T-helper 17 cell (primary cell): ENCODE results near the gene RAPGEF6. TPM values are rescaled to one million over a fixed set of nuclear protein-coding genes. Genes with fewer than 3 reads are reported as not detected.

Source experiments
- ATAC-seq: fragments of 150-1000 bp; cut with Tn5 transposase; 2 replicates; pipeline ENCODE4 v1.10.0; 2021; ENCODE audit warnings: mild to moderate bottlenecking, moderate library complexity
- DNase-seq, 3 donors: peaks; one replicate each; pipeline versions ENCODE4 v3.0.0 to v3.0.0-alpha.2; 2020 to 2021
- H3K9me3 ChIP-seq: one replicate; pipeline ENCODE4 v1.7.0; 2013; ENCODE audit warnings: low read length, mild to moderate bottlenecking; ENCODE audit not compliant: control insufficient read depth, poor library complexity, severe bottlenecking
- H3K27ac Mint-ChIP-seq: one replicate; pipeline ENCODE4 v1.8.0; 2022; ENCODE audit warnings: mild to moderate bottlenecking, moderate library complexity, mixed read lengths
- H3K27me3 Mint-ChIP-seq: one replicate; pipeline ENCODE4 v1.8.0; 2022; ENCODE audit warnings: mixed read lengths
- H3K36me3 Mint-ChIP-seq: one replicate; pipeline ENCODE4 v1.8.0; 2022; ENCODE audit warnings: low read depth, mixed read lengths
- H3K4me1 Mint-ChIP-seq: one replicate; pipeline ENCODE4 v1.8.0; 2022; ENCODE audit warnings: mild to moderate bottlenecking, mixed read lengths
- H3K4me3 Mint-ChIP-seq: one replicate; pipeline ENCODE4 v1.8.0; 2022; ENCODE audit warnings: mild to moderate bottlenecking, moderate library complexity, mixed read lengths
- total RNA-seq, 4 donors: library from RNA in 2 of 4; stranded (reverse) in 2 of 4; gene quantifications; one replicate each; pipeline ENCODE4 v1.2.3 and lab custom pipeline; 2022 to 2026

The RAPGEF6 gene
- total RNA-seq, 2 donors from 2014 or later, result 60.7 to 68.7 TPM

DNA sequence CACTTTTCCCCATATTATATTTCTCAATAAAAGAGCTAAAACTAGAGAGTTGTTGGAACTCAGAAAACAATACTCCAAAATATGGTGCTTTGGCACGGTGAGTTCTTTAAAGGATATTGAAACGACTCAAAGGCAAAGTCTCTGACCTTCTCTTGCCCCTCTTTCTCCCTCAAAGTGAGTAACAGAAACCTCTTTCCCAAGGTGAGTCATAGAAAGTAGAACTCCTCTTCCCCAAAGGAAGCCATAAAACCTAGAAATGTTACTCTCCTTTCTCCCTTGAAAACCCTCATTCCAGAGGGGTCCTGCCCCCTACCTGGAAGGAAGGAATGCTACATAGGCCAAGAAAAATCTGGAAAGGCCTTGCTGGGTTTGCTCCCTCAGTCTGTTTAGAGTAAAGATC lies 47.5 kb downstream of the RAPGEF6 start:
- no peak overlapping the region for H3K27ac Mint-ChIP-seq
- ATAC-seq (no peak), DNase-seq (no peak)
- peaks cover 2% of the 10 kb centered on the region for H3K36me3 Mint-ChIP-seq
- no peak overlapping the region for H3K4me3 Mint-ChIP-seq
- peaks cover 18% of the 10 kb centered on the region for H3K4me1 Mint-ChIP-seq
- H3K9me3 ChIP-seq, result no peaks in the 10 kb centered on the region
- no peaks in the 10 kb centered on the region for H3K27me3 Mint-ChIP-seq

DNA sequence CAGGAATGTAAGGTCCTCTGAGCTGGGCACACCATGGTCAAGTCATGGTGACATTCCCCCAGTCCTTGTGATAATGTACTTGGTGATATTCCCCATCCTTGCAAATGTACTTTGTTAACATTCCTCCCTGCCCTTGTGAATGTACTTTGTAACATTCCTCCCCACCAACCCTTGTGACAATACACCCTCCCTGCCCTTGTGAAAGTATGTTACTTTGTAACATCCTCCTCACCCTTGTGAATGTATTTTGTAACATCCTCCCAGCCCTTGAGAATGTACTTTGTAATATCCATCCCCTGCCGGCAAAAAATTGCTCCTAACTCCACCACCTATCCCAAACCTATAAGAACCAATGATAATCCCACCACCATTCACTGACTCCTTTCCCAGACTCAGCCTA lies 53.3 kb downstream of the RAPGEF6 start:
- H3K9me3 ChIP-seq, result no peaks in the 10 kb centered on the region
- Mint-ChIP-seq H3K27ac (no peak overlapping the region), H3K36me3 (peaks cover 6% of the 10 kb centered on the region), H3K4me1 (peaks cover 39% of the 10 kb centered on the region), H3K4me3 (no peak overlapping the region), H3K27me3 (no peaks in the 10 kb centered on the region)
- no peak for ATAC-seq
- DNase-seq, result no peak

- H3K27ac Mint-ChIP-seq, result no peak overlapping the region
- ATAC-seq (no peak), DNase-seq (no peak)
- H3K36me3 Mint-ChIP-seq, result peaks cover 6% of the 10 kb centered on the region
- peaks cover 35% of the 10 kb centered on the region for H3K4me1 Mint-ChIP-seq
- no peaks in the 10 kb centered on the region for H3K27me3 Mint-ChIP-seq
- H3K4me3 Mint-ChIP-seq, result no peak overlapping the region
- H3K9me3 ChIP-seq, result no peaks in the 10 kb centered on the region
Observed at GRCh38 chr5:131579917-131580671, 54.9 kb downstream of the RAPGEF6 start.

- DNase-seq (no peak), ATAC-seq (no peak)
- peaks cover 15% of the 10 kb centered on the region for H3K4me1 Mint-ChIP-seq
- no peaks in the 10 kb centered on the region for H3K9me3 ChIP-seq
- peaks cover 4% of the 10 kb centered on the region for H3K36me3 Mint-ChIP-seq
- H3K27ac Mint-ChIP-seq, result no peak overlapping the region
- H3K4me3 Mint-ChIP-seq, result no peak overlapping the region
- H3K27me3 Mint-ChIP-seq, result no peaks in the 10 kb centered on the region
Observed at GRCh38 chr5:131575660-131576227, 59.3 kb downstream of the RAPGEF6 start.

- H3K27me3 Mint-ChIP-seq, result no peaks in the 10 kb centered on the region
- no peaks in the 10 kb centered on the region for H3K9me3 ChIP-seq
- ATAC-seq (no peak), DNase-seq (no peak)
- H3K36me3 Mint-ChIP-seq, result no peaks in the 10 kb centered on the region
- H3K4me1 Mint-ChIP-seq, result peaks cover 16% of the 10 kb centered on the region
- H3K27ac Mint-ChIP-seq, result no peak overlapping the region
- H3K4me3 Mint-ChIP-seq, result no peak overlapping the region
Observed at GRCh38 chr5:131571669-131572168, 63.3 kb downstream of the RAPGEF6 start.

DNA sequence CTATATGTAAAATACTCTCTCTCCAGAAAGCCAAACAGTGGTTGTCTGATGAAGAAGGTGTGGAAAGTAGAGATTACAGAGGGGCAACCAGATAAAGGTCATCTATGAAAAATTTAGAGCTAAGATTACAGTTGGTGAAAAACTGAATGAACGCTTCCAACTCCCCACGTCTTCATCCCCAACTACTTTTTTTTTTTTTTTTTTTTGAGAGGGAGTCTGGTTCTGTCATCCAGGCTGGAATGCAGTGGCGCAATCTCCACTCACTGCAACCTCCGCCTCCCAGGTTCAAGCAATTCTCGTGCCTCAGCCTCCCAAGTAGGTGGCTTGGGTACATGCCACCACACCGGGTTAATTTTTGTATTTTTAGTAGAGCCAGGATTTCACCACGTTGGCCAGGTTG lies 64.3 kb downstream of the RAPGEF6 start:
- Mint-ChIP-seq H3K4me3 (no peak overlapping the region), H3K27ac (no peak overlapping the region), H3K4me1 (peaks cover 20% of the 10 kb centered on the region), H3K27me3 (no peaks in the 10 kb centered on the region), H3K36me3 (no peaks in the 10 kb centered on the region)
- H3K9me3 ChIP-seq, result no peaks in the 10 kb centered on the region
- no peak for DNase-seq
- no peak for ATAC-seq

DNA sequence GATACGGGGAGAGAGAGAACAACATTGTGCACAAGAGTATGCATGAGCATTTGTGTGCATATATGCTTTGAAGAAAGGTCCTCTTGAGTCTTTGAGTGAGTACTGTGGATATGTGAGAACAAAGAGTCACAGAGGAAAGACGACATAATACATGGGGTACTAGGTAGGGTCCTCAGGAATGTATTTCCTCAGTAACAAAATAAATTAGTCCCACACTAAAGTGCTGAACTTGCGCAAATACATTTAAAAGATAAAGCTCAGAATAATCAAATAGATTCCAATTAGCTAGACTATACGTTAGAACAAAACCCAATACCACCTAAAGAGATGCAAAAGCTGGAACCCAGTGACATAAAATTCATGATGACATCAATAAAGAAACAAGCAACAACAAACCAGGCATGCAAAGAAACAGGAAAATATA lies 70.8 kb downstream of the RAPGEF6 start:
- no peak for ATAC-seq
- H3K36me3 Mint-ChIP-seq, result no peaks in the 10 kb centered on the region
- no peaks in the 10 kb centered on the region for H3K27me3 Mint-ChIP-seq
- peaks cover 34% of the 10 kb centered on the region for H3K4me1 Mint-ChIP-seq
- H3K27ac Mint-ChIP-seq, result peak overlapping the region; percentile 29
- no peak overlapping the region for H3K4me3 Mint-ChIP-seq
- DNase-seq, result no peak
- H3K9me3 ChIP-seq, result no peaks in the 10 kb centered on the region

- no peaks in the 10 kb centered on the region for H3K9me3 ChIP-seq
- H3K27me3 Mint-ChIP-seq, result no peaks in the 10 kb centered on the region
- H3K4me1 Mint-ChIP-seq, result peaks cover 31% of the 10 kb centered on the region
- DNase-seq, result no peak
- no peak overlapping the region for H3K4me3 Mint-ChIP-seq
- peak overlapping the region; percentile 29 for H3K27ac Mint-ChIP-seq
- ATAC-seq, result no peak
- no peaks in the 10 kb centered on the region for H3K36me3 Mint-ChIP-seq
Observed at GRCh38 chr5:131563434-131564228, 71.4 kb downstream of the RAPGEF6 start.

- H3K4me3 Mint-ChIP-seq, result peak overlapping the region; percentile 5
- H3K27ac Mint-ChIP-seq, result peak overlapping the region; percentile 56
- H3K4me1 Mint-ChIP-seq, result peaks cover 38% of the 10 kb centered on the region
- ATAC-seq (no peak), DNase-seq (no peak)
- H3K36me3 Mint-ChIP-seq, result peaks cover 4% of the 10 kb centered on the region
- no peaks in the 10 kb centered on the region for H3K27me3 Mint-ChIP-seq
- H3K9me3 ChIP-seq, result no peaks in the 10 kb centered on the region
Observed at GRCh38 chr5:131550606-131551005, 84.4 kb downstream of the RAPGEF6 start.

DNA sequence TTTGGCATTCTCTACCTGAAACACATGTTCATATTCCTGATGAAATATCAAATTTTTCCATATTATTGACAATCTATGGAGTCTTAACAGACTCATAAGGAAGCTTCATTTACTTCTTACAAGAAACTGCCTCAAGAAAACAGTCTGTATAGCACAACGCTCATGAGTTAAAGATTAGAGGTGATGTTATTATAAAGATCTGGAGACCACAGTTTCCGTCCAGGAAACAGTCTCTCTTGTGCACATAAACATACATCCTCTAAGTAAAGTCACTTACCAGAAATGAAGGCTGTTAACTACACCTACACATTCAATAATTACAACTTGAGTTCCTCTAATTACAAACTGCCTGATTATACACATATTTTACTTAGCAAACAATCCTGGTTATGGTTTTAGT lies 86.9 kb downstream of the RAPGEF6 start:
- ATAC-seq, result peak; percentile 97
- Mint-ChIP-seq H3K4me3 (peak overlapping the region; percentile 98), H3K4me1 (peaks cover 43% of the 10 kb centered on the region), H3K27me3 (no peaks in the 10 kb centered on the region), H3K36me3 (peaks cover 3% of the 10 kb centered on the region), H3K27ac (peak overlapping the region; percentile 98)
- no peaks in the 10 kb centered on the region for H3K9me3 ChIP-seq
- DNase-seq, result no peak

GRCh38 chr5:131545845-131546244 lies 89.2 kb downstream of the RAPGEF6 start:
- peak overlapping the region; percentile 98 for H3K27ac Mint-ChIP-seq
- H3K36me3 Mint-ChIP-seq, result peaks cover 9% of the 10 kb centered on the region
- DNase-seq, result no peak
- H3K4me3 Mint-ChIP-seq, result peak overlapping the region; percentile 86
- H3K27me3 Mint-ChIP-seq, result no peaks in the 10 kb centered on the region
- H3K9me3 ChIP-seq, result no peaks in the 10 kb centered on the region
- peaks cover 44% of the 10 kb centered on the region for H3K4me1 Mint-ChIP-seq
- no peak for ATAC-seq

GRCh38 chr5:131542723-131543122 lies 92.3 kb downstream of the RAPGEF6 start:
- Mint-ChIP-seq H3K27me3 (no peaks in the 10 kb centered on the region), H3K4me1 (peaks cover 47% of the 10 kb centered on the region), H3K27ac (peak overlapping the region; percentile 60), H3K4me3 (peak overlapping the region; percentile 59), H3K36me3 (peaks cover 12% of the 10 kb centered on the region)
- DNase-seq (no peak), ATAC-seq (no peak)
- H3K9me3 ChIP-seq, result no peaks in the 10 kb centered on the region

DNA sequence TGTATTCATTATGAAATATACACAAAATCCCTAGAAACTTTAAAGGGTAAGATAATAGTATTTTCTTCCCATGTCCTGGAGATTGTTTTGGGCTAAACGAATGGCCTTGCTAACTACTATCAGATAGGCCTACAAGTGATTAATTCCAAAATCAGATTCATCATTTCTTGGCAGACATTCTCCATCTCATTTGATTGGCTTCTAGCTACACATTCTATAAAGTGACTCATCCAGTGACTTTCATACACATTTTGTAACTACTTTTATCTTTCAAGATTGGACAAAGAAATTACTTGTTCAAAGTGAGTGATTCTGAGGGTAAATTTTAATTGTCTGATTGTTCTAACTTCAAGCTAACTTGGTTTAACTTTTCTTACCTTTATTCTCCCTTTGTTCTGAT lies 93.3 kb downstream of the RAPGEF6 start:
- ATAC-seq, result no peak
- H3K27ac Mint-ChIP-seq, result no peak overlapping the region

More for the DNA sequence above, 93.3 kb downstream of the RAPGEF6 start:
- no peak for DNase-seq
- Mint-ChIP-seq H3K4me3 (no peak overlapping the region), H3K36me3 (peaks cover 12% of the 10 kb centered on the region), H3K4me1 (peaks cover 51% of the 10 kb centered on the region), H3K27me3 (no peaks in the 10 kb centered on the region)
- H3K9me3 ChIP-seq, result no peaks in the 10 kb centered on the region
